Liver (tissue), 3 donors: ENCODE results near the gene EMID1.

ENCODE experiments used
- ATF3 ChIP-seq: IDR thresholded peaks from 2 replicates; pipeline ENCODE4 v1.6.1; 2016; ENCODE audit warnings: antibody characterized with exemption
- CTCF ChIP-seq: fragments of 150-350 bp; IDR thresholded peaks from 2 replicates; pipeline ENCODE4 v1.5.1; 2017; ENCODE audit warnings: improper control_type of control experiment, low read depth, low read length; ENCODE audit not compliant: missing input control
- EGR1 ChIP-seq, 2 donors: IDR thresholded peaks; 2 replicates each; pipeline ENCODE4 v1.6.1; 2016 to 2018; ENCODE audit warnings: antibody characterized with exemption in 2 of 2, low read depth in 2 of 2
- FOXA2 ChIP-seq: IDR thresholded peaks from 2 replicates; pipeline ENCODE4 v1.6.1; 2016; ENCODE audit warnings: antibody characterized with exemption
- GABPA ChIP-seq, 2 donors: IDR thresholded peaks in 1 of 2; conservative IDR thresholded peaks in 1 of 2; 2 replicates each; pipeline ENCODE4 v1.6.1; 2016; ENCODE audit warnings: antibody characterized with exemption in 2 of 2, mild to moderate bottlenecking in 1 of 2, moderate library complexity in 1 of 2
- JUND ChIP-seq, 2 donors: IDR thresholded peaks; 2 replicates each; pipeline ENCODE4 v1.6.1; 2016; ENCODE audit warnings: antibody characterized with exemption in 2 of 2
- MAX ChIP-seq: IDR thresholded peaks from 2 replicates; pipeline ENCODE4 v1.6.1; 2016; ENCODE audit warnings: antibody characterized with exemption
- RAD21 ChIP-seq, 2 donors: IDR thresholded peaks; 2 replicates each; pipeline ENCODE4 v1.6.1; 2016; ENCODE audit warnings: antibody characterized with exemption in 2 of 2, mild to moderate bottlenecking in 2 of 2
- REST ChIP-seq: IDR thresholded peaks from 2 replicates; pipeline ENCODE4 v1.6.1; 2016; ENCODE audit warnings: antibody characterized with exemption, mild to moderate bottlenecking
- SP1 ChIP-seq: IDR thresholded peaks from 2 replicates; pipeline ENCODE4 v1.6.1; 2018; ENCODE audit warnings: antibody characterized with exemption, mild to moderate bottlenecking
- TAF1 ChIP-seq: conservative IDR thresholded peaks from 2 replicates; pipeline ENCODE4 v1.6.1; 2016; ENCODE audit warnings: antibody characterized with exemption, mild to moderate bottlenecking
- YY1 ChIP-seq: IDR thresholded peaks from 2 replicates; pipeline ENCODE4 v1.6.1; 2016; ENCODE audit warnings: antibody characterized with exemption, mild to moderate bottlenecking
- TF ChIP-seq, protein P1 (sequence below): IDR thresholded peaks from 2 replicates; pipeline ENCODE4 v1.6.1; 2016; ENCODE audit warnings: antibody characterized with exemption
- donor health status: healthy.
- donor health status: healthy.

GRCh38 chr22:29259253-29259899 lies 53.7 kb downstream of the EMID1 start:
- TF ChIP-seq CTCF (no peak), MAX (no peak), JUND (IDR thresholded peaks at IDR 0.05) (no peak), ATF3 (no peak), YY1 (no peak), FOXA2 (no peak), TAF1 (no peak), RAD21 (IDR thresholded peaks at IDR 0.05) (no peak), SP1 (no peak), REST (no peak), EGR1 (IDR thresholded peaks at IDR 0.05; ENCODE audit: low read depth in 2 of 2) (no peak), GABPA (IDR thresholded peaks at IDR 0.05 in 1 of 2, conservative IDR thresholded peaks at IDR 0.05 in 1 of 2) (no peak)
- TF ChIP-seq, protein P1, sequence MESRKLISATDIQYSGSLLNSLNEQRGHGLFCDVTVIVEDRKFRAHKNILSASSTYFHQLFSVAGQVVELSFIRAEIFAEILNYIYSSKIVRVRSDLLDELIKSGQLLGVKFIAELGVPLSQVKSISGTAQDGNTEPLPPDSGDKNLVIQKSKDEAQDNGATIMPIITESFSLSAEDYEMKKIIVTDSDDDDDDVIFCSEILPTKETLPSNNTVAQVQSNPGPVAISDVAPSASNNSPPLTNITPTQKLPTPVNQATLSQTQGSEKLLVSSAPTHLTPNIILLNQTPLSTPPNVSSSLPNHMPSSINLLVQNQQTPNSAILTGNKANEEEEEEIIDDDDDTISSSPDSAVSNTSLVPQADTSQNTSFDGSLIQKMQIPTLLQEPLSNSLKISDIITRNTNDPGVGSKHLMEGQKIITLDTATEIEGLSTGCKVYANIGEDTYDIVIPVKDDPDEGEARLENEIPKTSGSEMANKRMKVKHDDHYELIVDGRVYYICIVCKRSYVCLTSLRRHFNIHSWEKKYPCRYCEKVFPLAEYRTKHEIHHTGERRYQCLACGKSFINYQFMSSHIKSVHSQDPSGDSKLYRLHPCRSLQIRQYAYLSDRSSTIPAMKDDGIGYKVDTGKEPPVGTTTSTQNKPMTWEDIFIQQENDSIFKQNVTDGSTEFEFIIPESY = no peak
